Measurements from ENCODE around the gene DNAJB8. TPM values are rescaled to one million over a fixed set of nuclear protein-coding genes. Genes with fewer than 3 reads are reported as not detected.
A peak's percentile ranks its signal among the peaks of the same experiment; 100 is the strongest.

Gene DNAJB8
- total and polyA plus RNA-seq, 7 donors: not detected

DNA sequence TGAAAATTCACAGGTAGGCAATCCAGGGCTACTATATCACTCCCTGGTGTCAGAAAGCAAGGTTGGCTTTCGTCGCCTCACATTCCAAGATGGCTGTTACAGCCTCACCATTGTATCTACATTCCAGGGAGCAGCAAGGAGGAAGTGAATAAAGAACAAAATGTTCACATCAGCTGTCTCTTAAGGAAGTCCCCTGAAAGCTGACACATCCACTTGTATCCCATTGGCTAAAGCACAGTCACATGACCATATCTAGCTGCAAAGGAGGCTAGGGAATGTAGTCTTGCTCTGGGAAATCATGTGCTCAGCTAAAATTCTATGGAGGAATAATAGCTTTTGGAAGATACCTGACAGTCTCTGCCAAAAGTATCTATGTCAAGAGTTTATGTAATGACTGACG is 39.1 kb upstream of the DNAJB8 start:
- H3K27me3 ChIP-seq: peaks cover 0 to 35% (median 3%) of the 10 kb centered on the region in 3 donors
- H3K27ac ChIP-seq: no peak overlapping the region
- no peak overlapping the region for H3K4me3 ChIP-seq
- peak; percentile 9 for DNase-seq
- no peaks in the 10 kb centered on the region for H3K9me3 ChIP-seq
- intact Hi-C loops (cut with DNase I): no loop called here
- TF ChIP-seq, protein P1, sequence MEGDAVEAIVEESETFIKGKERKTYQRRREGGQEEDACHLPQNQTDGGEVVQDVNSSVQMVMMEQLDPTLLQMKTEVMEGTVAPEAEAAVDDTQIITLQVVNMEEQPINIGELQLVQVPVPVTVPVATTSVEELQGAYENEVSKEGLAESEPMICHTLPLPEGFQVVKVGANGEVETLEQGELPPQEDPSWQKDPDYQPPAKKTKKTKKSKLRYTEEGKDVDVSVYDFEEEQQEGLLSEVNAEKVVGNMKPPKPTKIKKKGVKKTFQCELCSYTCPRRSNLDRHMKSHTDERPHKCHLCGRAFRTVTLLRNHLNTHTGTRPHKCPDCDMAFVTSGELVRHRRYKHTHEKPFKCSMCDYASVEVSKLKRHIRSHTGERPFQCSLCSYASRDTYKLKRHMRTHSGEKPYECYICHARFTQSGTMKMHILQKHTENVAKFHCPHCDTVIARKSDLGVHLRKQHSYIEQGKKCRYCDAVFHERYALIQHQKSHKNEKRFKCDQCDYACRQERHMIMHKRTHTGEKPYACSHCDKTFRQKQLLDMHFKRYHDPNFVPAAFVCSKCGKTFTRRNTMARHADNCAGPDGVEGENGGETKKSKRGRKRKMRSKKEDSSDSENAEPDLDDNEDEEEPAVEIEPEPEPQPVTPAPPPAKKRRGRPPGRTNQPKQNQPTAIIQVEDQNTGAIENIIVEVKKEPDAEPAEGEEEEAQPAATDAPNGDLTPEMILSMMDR (IDR thresholded peaks at IDR 0.05): no peak
- TF ChIP-seq POLR2A (IDR thresholded peaks at IDR 0.05): no peak
- TF ChIP-seq EP300 (IDR thresholded peaks at IDR 0.05): no peak
- WGBS, 2 donors: 93 to 96% methylated on average over 3 of the region's 3 CpGs
- H3K36me3 ChIP-seq: no peaks in the 10 kb centered on the region
- H3K4me1 ChIP-seq: no peaks in the 10 kb centered on the region

DNA sequence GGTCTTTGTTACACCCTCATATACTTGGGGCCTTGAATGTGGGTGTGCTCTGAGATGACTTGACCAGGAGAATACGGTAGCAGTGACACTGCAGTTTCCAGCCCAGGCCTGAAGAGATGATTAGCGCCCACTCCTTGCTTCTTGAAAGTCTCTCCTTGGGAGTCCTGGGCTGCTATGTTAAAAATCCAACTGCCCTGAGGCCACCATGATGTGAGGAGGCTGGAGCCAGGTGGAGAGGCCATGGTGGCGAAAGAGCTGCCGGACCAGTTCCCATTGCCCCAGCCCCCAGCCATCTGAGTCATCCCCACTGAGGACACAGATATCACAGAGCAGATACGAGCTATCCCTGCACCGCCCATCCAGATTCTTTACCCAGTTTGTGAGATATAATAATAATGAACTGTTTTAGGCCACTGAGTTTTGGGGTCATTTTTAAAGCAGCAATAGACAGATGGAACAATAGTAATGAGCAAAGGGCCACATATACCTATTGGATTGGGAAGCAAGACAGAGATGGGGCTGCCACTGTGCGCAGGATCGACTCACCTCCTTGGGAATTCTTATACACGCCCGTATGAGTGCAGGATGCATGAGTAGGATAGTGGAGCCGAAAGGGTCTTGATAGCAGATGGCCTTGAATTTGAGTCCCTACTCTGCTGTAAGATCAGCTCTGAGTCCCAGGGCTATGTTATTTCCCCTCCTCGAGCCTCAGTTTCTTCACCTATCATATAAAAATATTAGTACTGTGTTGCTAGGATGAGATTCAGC is 38.5 kb upstream of the DNAJB8 start:
- no peak overlapping the region for H3K27ac ChIP-seq
- H3K4me1 ChIP-seq: no peaks in the 10 kb centered on the region
- H3K4me3 ChIP-seq: no peak overlapping the region
- no peaks in the 10 kb centered on the region for H3K36me3 ChIP-seq
- H3K27me3 ChIP-seq: peaks cover 0 to 41% (median 4%) of the 10 kb centered on the region in 3 donors
- DNase-seq: peak; percentile 28
- intact Hi-C loops (cut with DNase I): no loop called here
- TF ChIP-seq POLR2A (IDR thresholded peaks at IDR 0.05) (no peak), EP300 (IDR thresholded peaks at IDR 0.05) (no peak)
- TF ChIP-seq, protein P1 (IDR thresholded peaks at IDR 0.05): no peak
- H3K9me3 ChIP-seq: no peaks in the 10 kb centered on the region
- 90 to 92% methylated on average over 12 of the region's 12 CpGs for whole genome bisulfite sequencing, 2 donors

DNA sequence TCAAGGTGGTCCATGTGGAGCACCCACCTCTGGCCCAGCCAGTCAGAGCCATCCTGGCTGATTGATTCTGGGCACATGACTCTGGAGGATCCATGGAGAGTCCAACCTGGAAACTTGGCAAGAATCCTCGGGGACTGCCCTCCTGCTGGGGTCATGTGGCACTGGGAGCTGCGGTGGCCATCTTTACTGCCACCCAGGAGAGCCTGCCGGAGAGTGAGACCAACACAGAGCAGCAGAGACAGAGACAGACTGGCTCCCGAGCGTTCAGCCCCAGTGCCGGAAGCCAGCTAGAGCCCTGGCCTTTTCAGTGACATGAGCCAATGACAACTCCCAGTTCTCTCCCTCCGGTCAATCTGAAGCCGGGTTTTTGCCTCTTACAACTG is 37.8 kb upstream of the DNAJB8 start:
- H3K36me3 ChIP-seq: no peaks in the 10 kb centered on the region
- no peaks in the 10 kb centered on the region for H3K4me1 ChIP-seq
- DNase-seq: peak; percentile 42
- TF ChIP-seq POLR2AphosphoS5 (IDR thresholded peaks at IDR 0.05): no peak
- TF ChIP-seq, protein P1 (IDR thresholded peaks at IDR 0.05): no peak
- TF ChIP-seq EP300 (IDR thresholded peaks at IDR 0.05): no peak
- no peak for TF ChIP-seq POLR2A (IDR thresholded peaks at IDR 0.05)
- no peaks in the 10 kb centered on the region for H3K9me3 ChIP-seq
- intact Hi-C loops (cut with DNase I): no loop called here
- H3K4me3 ChIP-seq: no peak overlapping the region
- WGBS, 2 donors: 90 to 93% methylated on average over 8 of the region's 8 CpGs
- H3K27ac ChIP-seq: no peak overlapping the region
- H3K27me3 ChIP-seq: peaks cover under 1 to 45% (median 7%) of the 10 kb centered on the region in 3 donors

DNA sequence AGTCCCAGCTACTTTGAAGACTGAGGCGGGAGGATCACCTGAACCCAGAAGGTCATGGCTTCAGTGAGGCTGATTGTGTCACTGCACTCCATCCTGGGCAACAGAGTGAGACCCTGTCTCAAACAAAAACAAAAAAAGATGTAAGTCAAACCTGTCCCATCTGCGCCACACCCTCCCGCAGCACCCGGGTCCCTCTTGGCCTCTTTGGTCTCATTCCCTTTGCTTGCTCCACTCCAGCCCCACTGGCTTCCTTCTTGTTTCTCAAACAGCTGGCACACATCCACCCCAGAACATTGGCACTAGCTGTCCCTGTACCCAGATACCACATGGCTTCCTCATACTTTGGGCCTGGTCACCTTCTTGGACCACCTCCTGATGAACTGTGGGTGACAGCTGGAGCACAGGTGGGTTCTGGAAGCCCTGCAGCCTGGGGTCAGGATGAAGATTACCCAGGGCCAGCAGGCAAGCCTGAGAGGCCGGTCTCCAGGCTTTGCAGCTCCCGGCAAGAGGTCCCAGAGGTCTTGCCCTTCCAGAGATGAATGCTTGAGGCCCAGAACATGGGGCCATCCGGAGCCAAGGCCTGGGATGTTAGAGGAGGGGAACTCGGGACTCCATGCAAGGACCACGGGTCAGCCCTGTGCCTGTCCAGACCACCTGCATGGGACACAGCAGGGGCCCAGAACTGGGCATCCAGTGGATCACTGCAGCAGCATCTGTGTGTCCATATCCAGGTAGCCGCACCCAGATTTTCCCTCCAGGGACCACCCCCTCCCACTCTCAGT is 37.3 kb upstream of the DNAJB8 start:
- Histone ChIP-seq H3K4me1 (no peaks in the 10 kb centered on the region), H3K4me3 (no peak overlapping the region), H3K36me3 (no peaks in the 10 kb centered on the region), H3K27ac (no peak overlapping the region), H3K27me3 (peaks cover 6 to 47% (median 13%) of the 10 kb centered on the region in 3 donors), H3K9me3 (no peaks in the 10 kb centered on the region)
- intact Hi-C loops (cut with DNase I): no loop called here
- 89 to 92% methylated on average over 10 of the region's 10 CpGs for WGBS, 2 donors
- peak; percentile 49 for DNase-seq
- TF ChIP-seq POLR2AphosphoS5 (IDR thresholded peaks at IDR 0.05) (no peak), EP300 (IDR thresholded peaks at IDR 0.05) (no peak), POLR2A (IDR thresholded peaks at IDR 0.05) (no peak)
- TF ChIP-seq, protein P1 (IDR thresholded peaks at IDR 0.05): no peak
